Body of pancreas (tissue), 4 donors: ENCODE measurements around the gene ANKRD13B. TPM values are rescaled to one million over a fixed set of nuclear protein-coding genes. Genes with fewer than 3 reads are reported as not detected.

Source experiments
- ATAC-seq: fragments of 150-250 bp; one replicate; pipeline ENCODE4 v1.9.1; 2016
- DNase-seq, 4 donors: peaks; one replicate each; pipeline ENCODE4 v3.0.0-alpha.2; 2019
- H3K27ac ChIP-seq, 4 donors: fragments of 200-600 bp; sonication (generic); 1 replicate in 3 of 4; 2 replicates in 1 of 4; pipeline versions ENCODE4 v1.5.1 to v1.6.1; 2016 to 2019; ENCODE audit warnings: mild to moderate bottlenecking in 1 of 4, mixed read lengths in 1 of 4, moderate library complexity in 1 of 4
- H3K27me3 ChIP-seq, 2 donors: fragments of 200-600 bp; sonication (generic); one replicate each; pipeline ENCODE4 v1.6.0; 2016; ENCODE audit warnings: mild to moderate bottlenecking in 1 of 2
- H3K36me3 ChIP-seq, 2 donors: fragments of 200-600 bp; sonication (generic); replicated peaks in 1 of 2; 2 replicates each; pipeline ENCODE4 v1.5.1; 2016; ENCODE audit warnings: low read depth in 2 of 2; ENCODE audit not compliant: insufficient read depth in 1 of 2
- H3K4me1 ChIP-seq: fragments of 200-600 bp; sonication (generic); one replicate; pipeline ENCODE4 v1.6.0; 2016
- H3K4me3 ChIP-seq, 2 donors: fragments of 200-600 bp; sonication (generic); 1 replicate in 1 of 2; 2 replicates in 1 of 2; pipeline ENCODE4 v1.5.1; 2016 to 2019
- H3K9me3 ChIP-seq, 3 donors: fragments of 200-600 bp; sonication (generic); 1 replicate in 2 of 3; 2 replicates in 1 of 3; pipeline ENCODE4 v1.5.1; 2016
- CTCF ChIP-seq, 7 experiments: fragments of 450-650 bp in 4 of 7; fragments of 200-600 bp in 3 of 7; sonication (generic) in 3 of 7; IDR thresholded peaks; one replicate each; pipeline ENCODE4 v1.5.1; 2016 to 2019; ENCODE audit warnings: antibody characterized with exemption in 7 of 7
- POLR2A ChIP-seq, 3 donors: fragments of 450-650 bp; IDR thresholded peaks; one replicate each; pipeline ENCODE4 v1.6.1; 2016; ENCODE audit warnings: antibody characterized with exemption in 3 of 3, mild to moderate bottlenecking in 2 of 3
- WGBS, 2 donors: methylation state at CpG; one replicate each; pipeline ENCODE4 v1.1.5; 2017; 5-methylcytosine and 5-hydroxymethylcytosine counted together
- intact Hi-C: fragments of 100-400 bp; cut with DNase I; formaldehyde crosslinking; loops from one replicate; pipeline ENCODE4 v1.15.1; 2023
- total RNA-seq, 2 donors: library from RNA; depleted of rRNA; stranded (reverse); fragments of >200 nt; gene quantifications; one replicate each; pipeline ENCODE4 v1.1.0, GENCODE V29; 2016

The ANKRD13B gene
- total RNA-seq, 2 donors from 2014 or later = 4.3 to 8.0 TPM

- Histone ChIP-seq H3K4me1 (peaks cover 57% of the 10 kb centered on the region), H3K36me3 (no peaks in the 10 kb centered on the region), H3K9me3 (no peaks in the 10 kb centered on the region), H3K27ac (no peak overlapping the region), H3K4me3 (no peak overlapping the region), H3K27me3 (peaks cover 0 to 24% of the 10 kb centered on the region in 2 donors)
- TF ChIP-seq CTCF (IDR thresholded peaks at IDR 0.05) = no peak
- no peak for TF ChIP-seq POLR2A (IDR thresholded peaks at IDR 0.05)
- 6 to 14% methylated on average over 12 to 13 of the region's 13 CpGs for WGBS, 2 donors
- intact Hi-C loops = no loop called here
- no peak for ATAC-seq
- no peak for DNase-seq
These were observed 20.9 kb downstream of the ANKRD13B start for GRCh38 chr17:29613856-29614255.

GRCh38 chr17:29614349-29615047 lies 21.6 kb downstream of the ANKRD13B start:
- peaks cover 57% of the 10 kb centered on the region for H3K4me1 ChIP-seq
- intact Hi-C loops = no loop called here
- ATAC-seq = no peak
- H3K27ac ChIP-seq = no peak overlapping the region
- H3K27me3 ChIP-seq = peaks cover 0 to 24% of the 10 kb centered on the region in 2 donors
- H3K9me3 ChIP-seq = no peaks in the 10 kb centered on the region
- no peak for TF ChIP-seq CTCF (IDR thresholded peaks at IDR 0.05)
- no peak for TF ChIP-seq POLR2A (IDR thresholded peaks at IDR 0.05)
- 27 to 46% methylated on average over 10 to 15 of the region's 16 CpGs for WGBS, 2 donors
- DNase-seq = peak in 1 of 4 donors; percentile 17
- no peaks in the 10 kb centered on the region for H3K36me3 ChIP-seq
- no peak overlapping the region for H3K4me3 ChIP-seq

GRCh38 chr17:29615048-29615385 lies 22.1 kb downstream of the ANKRD13B start:
- Histone ChIP-seq H3K4me1 (peaks cover 57% of the 10 kb centered on the region), H3K36me3 (no peaks in the 10 kb centered on the region), H3K9me3 (no peaks in the 10 kb centered on the region), H3K27me3 (peaks cover 0 to 24% of the 10 kb centered on the region in 2 donors), H3K4me3 (no peak overlapping the region), H3K27ac (no peak overlapping the region)
- DNase-seq (peak; percentile 16 to 51 (median 21)), ATAC-seq (no peak)
- 5 to 11% methylated on average over 7 to 15 of the region's 15 CpGs for WGBS, 2 donors
- TF ChIP-seq CTCF (IDR thresholded peaks at IDR 0.05) = no peak
- no peak for TF ChIP-seq POLR2A (IDR thresholded peaks at IDR 0.05)
- intact Hi-C loops = no loop called here

GRCh38 chr17:29615492-29616299 lies 22.8 kb downstream of the ANKRD13B start:
- 2 to 5% methylated on average over 11 to 69 of the region's 74 CpGs for WGBS, 2 donors
- Histone ChIP-seq H3K27ac (no peak overlapping the region), H3K4me3 (no peak overlapping the region), H3K9me3 (no peaks in the 10 kb centered on the region), H3K4me1 (peaks cover 57% of the 10 kb centered on the region), H3K27me3 (peaks cover 0 to 24% of the 10 kb centered on the region in 2 donors), H3K36me3 (no peaks in the 10 kb centered on the region)
- peak in 1 of 7 experiments; percentile 3 for TF ChIP-seq CTCF (IDR thresholded peaks at IDR 0.05)
- TF ChIP-seq POLR2A (IDR thresholded peaks at IDR 0.05) = peak in 2 of 3 donors; percentile 20 to 36
- peak; percentile 76 for ATAC-seq
- intact Hi-C loops = no loop called here
- DNase-seq = peak; percentile 83 to 90 (median 86)
